Trophoblast cell (in vitro differentiated cells and primary cell): Measurements from ENCODE around the gene GPR37L1.
A peak's percentile ranks its signal among the peaks of the same experiment; 100 is the strongest.
"Not testable (repeated sequence)": the region's sequence is repeated elsewhere in the genome, so short reads cannot be mapped to it uniquely, and the experiment has no call there.

Source experiments
- DNase-seq, 2 donors: peaks; one replicate each; pipeline ENCODE4 v3.0.0-alpha.2; 2016
- H2AFZ ChIP-seq: 2 replicates; pipeline ENCODE4 v1.6.1; 2013; ENCODE audit warnings: low read length, moderate library complexity, mild to moderate bottlenecking; ENCODE audit not compliant: insufficient read depth, poor library complexity
- H2AK5ac ChIP-seq: 2 replicates; pipeline ENCODE4 v1.6.1; 2013; ENCODE audit warnings: mild to moderate bottlenecking, low read length
- H2BK120ac ChIP-seq: 2 replicates; pipeline ENCODE4 v1.6.1; 2013; ENCODE audit warnings: low read length, mild to moderate bottlenecking, moderate library complexity; ENCODE audit not compliant: insufficient read depth, poor library complexity
- H2BK12ac ChIP-seq: 2 replicates; pipeline ENCODE4 v1.6.1; 2013; ENCODE audit warnings: mild to moderate bottlenecking, low read length, moderate library complexity
- H2BK5ac ChIP-seq: 2 replicates; pipeline ENCODE4 v1.6.1; 2013; ENCODE audit warnings: low read length, low read depth, moderate library complexity, mild to moderate bottlenecking; ENCODE audit not compliant: poor library complexity
- H3K14ac ChIP-seq: 2 replicates; pipeline ENCODE4 v1.6.1; 2013; ENCODE audit warnings: mild to moderate bottlenecking, low read length
- H3K18ac ChIP-seq: 2 replicates; pipeline ENCODE4 v1.6.1; 2013; ENCODE audit warnings: mild to moderate bottlenecking, low read length
- H3K23ac ChIP-seq: 2 replicates; pipeline ENCODE4 v1.6.1; 2013; ENCODE audit warnings: low read length
- H3K27ac ChIP-seq: 2 replicates; pipeline ENCODE4 v1.5.1; 2013; ENCODE audit warnings: low read depth, mild to moderate bottlenecking, inconsistent platforms, low read length, moderate library complexity
- H3K27me3 ChIP-seq: 2 replicates; pipeline ENCODE4 v1.6.1; 2013; ENCODE audit warnings: inconsistent platforms, mild to moderate bottlenecking, low read length, moderate library complexity; ENCODE audit not compliant: insufficient read depth
- H3K36me3 ChIP-seq, 2 experiments: 1 replicate in 1 of 2; 2 replicates in 1 of 2; pipeline ENCODE4 v1.6.1; 2013; ENCODE audit warnings: low read length in 2 of 2, mild to moderate bottlenecking in 2 of 2, moderate library complexity in 1 of 2; ENCODE audit not compliant: insufficient read depth in 2 of 2, control insufficient read depth in 1 of 2
- H3K4ac ChIP-seq: 2 replicates; pipeline ENCODE4 v1.6.1; 2013; ENCODE audit warnings: low read depth, mild to moderate bottlenecking, low read length, moderate library complexity
- H3K4me1 ChIP-seq, 2 experiments: 1 replicate in 1 of 2; 2 replicates in 1 of 2; pipeline ENCODE4 v1.6.1; 2013; ENCODE audit warnings: low read length in 2 of 2, mild to moderate bottlenecking in 2 of 2, moderate library complexity in 1 of 2; ENCODE audit not compliant: insufficient read depth in 2 of 2, control insufficient read depth in 1 of 2
- H3K4me2 ChIP-seq: 2 replicates; pipeline ENCODE4 v1.6.1; 2013; ENCODE audit warnings: inconsistent platforms, mild to moderate bottlenecking, low read length, moderate library complexity
- H3K4me3 ChIP-seq: 2 replicates; pipeline ENCODE4 v1.5.1; 2013; ENCODE audit warnings: mild to moderate bottlenecking, low read depth, low read length, inconsistent platforms
- H3K79me1 ChIP-seq: one replicate; pipeline ENCODE4 v1.6.1; 2013; ENCODE audit warnings: low read length
- H3K79me2 ChIP-seq: 2 replicates; pipeline ENCODE4 v1.6.1; 2013; ENCODE audit warnings: low read length, mild to moderate bottlenecking; ENCODE audit not compliant: control insufficient read depth, insufficient read depth, poor library complexity
- H3K9ac ChIP-seq: 2 replicates; pipeline ENCODE4 v1.6.1; 2013; ENCODE audit warnings: mild to moderate bottlenecking, low read length
- H3K9me3 ChIP-seq: 2 replicates; pipeline ENCODE4 v1.6.1; 2013; ENCODE audit warnings: low read depth, mild to moderate bottlenecking, control low read depth, inconsistent platforms, low read length; ENCODE audit not compliant: insufficient read depth
- H4K12ac ChIP-seq: 2 replicates; pipeline ENCODE4 v1.6.1; 2013; ENCODE audit warnings: low read depth, mild to moderate bottlenecking, low read length, moderate library complexity
- H4K8ac ChIP-seq: 2 replicates; pipeline ENCODE4 v1.6.1; 2013; ENCODE audit warnings: low read depth, mild to moderate bottlenecking, low read length, moderate library complexity
- H4K91ac ChIP-seq: one replicate; pipeline ENCODE4 v1.6.1; 2013; ENCODE audit warnings: low read depth, mild to moderate bottlenecking, low read length, moderate library complexity
- WGBS: extraction: QIAGEN DNeasy Blood & Tissue Kit; methylation state at CpG from one replicate; pipeline ENCODE4 v1.1.7; 2013; ENCODE audit warnings: missing lambda C conversion rate; ENCODE audit not compliant: insufficient read length, insufficient coverage; ENCODE audit errors: extremely low coverage; 5-methylcytosine and 5-hydroxymethylcytosine counted together

The GPR37L1 gene

DNA sequence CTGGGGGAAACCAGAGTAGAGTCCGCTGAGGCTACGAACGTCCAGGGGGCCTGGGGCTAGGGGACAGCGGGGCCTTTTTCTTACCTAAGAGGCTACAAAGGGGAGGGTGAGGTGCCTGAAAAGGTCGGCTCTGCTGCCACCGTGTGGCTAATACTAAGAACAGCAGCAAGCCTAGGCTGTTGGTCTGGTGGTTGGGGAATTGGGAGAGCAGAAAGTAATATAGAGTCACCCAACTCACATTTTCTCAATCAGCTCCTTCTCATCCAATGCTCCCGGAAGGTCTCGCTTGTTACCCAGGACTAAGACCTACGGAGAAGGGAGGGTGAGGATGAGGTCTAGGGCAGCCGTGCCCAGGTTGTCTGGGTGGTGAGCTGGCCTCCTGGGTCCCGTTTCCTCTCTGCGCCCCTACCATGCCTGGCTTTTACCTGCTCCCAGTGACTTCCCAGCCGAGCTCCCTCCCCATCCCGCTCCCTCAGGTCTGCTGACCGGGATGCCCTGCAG lies 12.6 kb downstream of the GPR37L1 start:
- Histone ChIP-seq H2BK12ac (no peak overlapping the region), H3K9ac (no peak overlapping the region), H3K9me3 (no peaks in the 10 kb centered on the region), H3K36me3 (peaks cover 22 to 34% of the 10 kb centered on the region in 2 experiments), H3K4me2 (no peak overlapping the region), H3K4me3 (no peak overlapping the region), H2BK5ac (no peak overlapping the region), H3K79me1 (no peaks in the 10 kb centered on the region), H2AFZ (no peak overlapping the region), H3K23ac (no peak overlapping the region), H3K27ac (no peak overlapping the region), H3K79me2 (no peaks in the 10 kb centered on the region), H3K4me1 (peaks cover 13 to 15% of the 10 kb centered on the region in 2 experiments), H2BK120ac (no peak overlapping the region), H2AK5ac (no peak overlapping the region), H4K91ac (no peak overlapping the region), H3K4ac (no peak overlapping the region), H3K27me3 (no peaks in the 10 kb centered on the region), H3K18ac (no peak overlapping the region), H4K8ac (no peak overlapping the region), H4K12ac (no peak overlapping the region), H3K14ac (no peak overlapping the region)
- DNase-seq, result peak; percentile 49 to 85
- no CpG with 5 or more reads among the region's 15 CpGs for WGBS

DNA sequence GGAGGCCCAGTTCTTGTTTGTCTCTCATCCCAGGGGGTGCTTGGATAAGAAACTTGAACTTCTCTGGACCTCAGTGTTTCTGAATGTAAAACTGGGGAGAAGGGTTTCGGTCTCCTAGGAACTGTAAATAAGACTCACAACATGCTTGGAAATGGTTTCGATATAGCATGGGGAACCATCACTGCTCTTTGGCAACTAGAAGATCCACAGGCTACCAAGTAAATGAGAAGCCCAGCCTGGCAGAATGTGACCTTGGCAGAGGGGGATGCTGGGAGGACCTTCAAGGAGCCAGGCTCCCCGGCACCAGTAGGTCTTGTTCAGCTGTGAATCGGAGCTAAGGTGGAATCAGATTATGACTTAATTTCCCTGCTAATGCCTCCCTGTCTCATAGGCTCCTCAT lies 18.1 kb downstream of the GPR37L1 start:
- no CpG with 5 or more reads among the region's 4 CpGs for WGBS

DNA sequence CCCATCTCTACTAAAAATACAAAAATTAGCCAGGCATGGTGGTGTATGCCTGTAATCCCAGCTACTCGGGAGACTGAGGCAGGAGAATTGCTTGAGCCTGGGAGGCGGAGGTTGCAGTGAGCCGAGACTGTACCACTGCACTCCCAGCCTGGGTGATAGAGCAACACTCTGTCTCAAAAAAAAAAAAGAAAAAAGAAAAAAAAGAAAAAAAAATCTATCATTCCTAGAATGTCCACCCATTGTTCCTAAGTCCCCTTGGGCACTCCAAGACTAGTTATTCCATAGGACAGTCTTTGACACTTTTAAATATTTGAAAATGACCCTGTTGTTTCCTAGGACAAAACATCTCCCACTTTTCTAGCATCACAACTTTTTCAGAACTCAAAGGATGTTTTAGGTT lies 18.8 kb downstream of the GPR37L1 start:
- Histone ChIP-seq H3K36me3 (peaks cover 6 to 10% of the 10 kb centered on the region in 2 experiments), H3K79me1 (peaks cover 16% of the 10 kb centered on the region), H3K79me2 (peaks cover 13% of the 10 kb centered on the region), H3K4me1 (peaks cover 8 to 17% of the 10 kb centered on the region in 2 experiments)
- not testable (repeated sequence) for H3K27ac ChIP-seq, H2AK5ac ChIP-seq, H3K14ac ChIP-seq, H2BK5ac ChIP-seq, H3K4me2 ChIP-seq, H3K9me3 ChIP-seq, DNase-seq, H3K4ac ChIP-seq, H3K4me3 ChIP-seq, H2AFZ ChIP-seq, H4K12ac ChIP-seq, H3K9ac ChIP-seq, H2BK120ac ChIP-seq, H4K91ac ChIP-seq, H3K27me3 ChIP-seq, H2BK12ac ChIP-seq, H3K23ac ChIP-seq, H4K8ac ChIP-seq, H3K18ac ChIP-seq
- WGBS, result no CpG with 5 or more reads among the region's 3 CpGs

More for the DNA sequence above, 18.1 kb downstream of the GPR37L1 start:
- peaks cover 16% of the 10 kb centered on the region for H3K79me1 ChIP-seq
- H3K27ac ChIP-seq, result no peak overlapping the region
- peaks cover 13% of the 10 kb centered on the region for H3K79me2 ChIP-seq
- no peak overlapping the region for H3K4me2 ChIP-seq
- H4K8ac ChIP-seq, result no peak overlapping the region
- no peak overlapping the region for H3K9ac ChIP-seq
- H2BK5ac ChIP-seq, result no peak overlapping the region
- H3K9me3 ChIP-seq, result no peaks in the 10 kb centered on the region
- no peak overlapping the region for H3K4me3 ChIP-seq
- no peak for DNase-seq
- no peak overlapping the region for H3K23ac ChIP-seq
- H2AFZ ChIP-seq, result no peak overlapping the region
- H3K4me1 ChIP-seq, result peaks cover 8 to 17% of the 10 kb centered on the region in 2 experiments
- H2BK12ac ChIP-seq, result no peak overlapping the region
- H3K18ac ChIP-seq, result no peak overlapping the region
- peak overlapping the region; percentile 17 for H3K4ac ChIP-seq
- H2BK120ac ChIP-seq, result no peak overlapping the region
- no peak overlapping the region for H4K12ac ChIP-seq
- no peak overlapping the region for H2AK5ac ChIP-seq
- no peaks in the 10 kb centered on the region for H3K27me3 ChIP-seq
- peaks cover 6 to 11% of the 10 kb centered on the region in 2 experiments for H3K36me3 ChIP-seq
- no peak overlapping the region for H3K14ac ChIP-seq
- H4K91ac ChIP-seq, result no peak overlapping the region

GRCh38 chr1:202143011-202143767 lies 20.5 kb downstream of the GPR37L1 start:
- peak; percentile 42 to 59 for DNase-seq
- peak overlapping the region; percentile 86 for H4K8ac ChIP-seq
- no peak overlapping the region for H2BK12ac ChIP-seq
- peak overlapping the region; percentile 53 for H3K4ac ChIP-seq
- H3K79me1 ChIP-seq, result peaks cover 16% of the 10 kb centered on the region
- peak overlapping the region; percentile 91 for H3K4me3 ChIP-seq
- H3K4me2 ChIP-seq, result peak overlapping the region; percentile 85
- WGBS, result no CpG with 5 or more reads among the region's 17 CpGs
- peak overlapping the region; percentile 47 for H4K91ac ChIP-seq
- H3K27ac ChIP-seq, result no peak overlapping the region
- no peaks in the 10 kb centered on the region for H3K9me3 ChIP-seq
- H3K14ac ChIP-seq, result peak overlapping the region; percentile 17
- H3K36me3 ChIP-seq, result peaks cover under 1 to 3% of the 10 kb centered on the region in 2 experiments
- peaks cover 13% of the 10 kb centered on the region for H3K79me2 ChIP-seq
- H2AK5ac ChIP-seq, result peak overlapping the region; percentile 69
- H3K27me3 ChIP-seq, result no peaks in the 10 kb centered on the region
- H2BK120ac ChIP-seq, result no peak overlapping the region
- no peak overlapping the region for H2AFZ ChIP-seq
- no peak overlapping the region for H3K23ac ChIP-seq
- H2BK5ac ChIP-seq, result no peak overlapping the region
- H4K12ac ChIP-seq, result peak overlapping the region; percentile 63
- H3K9ac ChIP-seq, result peak overlapping the region; percentile 10
- peaks cover 8 to 17% of the 10 kb centered on the region in 2 experiments for H3K4me1 ChIP-seq
- H3K18ac ChIP-seq, result peak overlapping the region; percentile 38
